ENCODE measurements around the gene S100A1. TPM values are rescaled to one million over a fixed set of nuclear protein-coding genes. Genes with fewer than 3 reads are reported as not detected.

S100A1 gene
- total RNA-seq, 1 donor from 2014 or later = not detected

- Histone ChIP-seq H3K4me1 (peaks cover 31% of the 10 kb centered on the region), H3K4me3 (no peak overlapping the region), H3K27ac (no peak overlapping the region), H3K36me3 (no peaks in the 10 kb centered on the region), H3K27me3 (no peaks in the 10 kb centered on the region), H3K9me3 (no peaks in the 10 kb centered on the region)
- ATAC-seq = no peak
- TF ChIP-seq, protein P1, sequence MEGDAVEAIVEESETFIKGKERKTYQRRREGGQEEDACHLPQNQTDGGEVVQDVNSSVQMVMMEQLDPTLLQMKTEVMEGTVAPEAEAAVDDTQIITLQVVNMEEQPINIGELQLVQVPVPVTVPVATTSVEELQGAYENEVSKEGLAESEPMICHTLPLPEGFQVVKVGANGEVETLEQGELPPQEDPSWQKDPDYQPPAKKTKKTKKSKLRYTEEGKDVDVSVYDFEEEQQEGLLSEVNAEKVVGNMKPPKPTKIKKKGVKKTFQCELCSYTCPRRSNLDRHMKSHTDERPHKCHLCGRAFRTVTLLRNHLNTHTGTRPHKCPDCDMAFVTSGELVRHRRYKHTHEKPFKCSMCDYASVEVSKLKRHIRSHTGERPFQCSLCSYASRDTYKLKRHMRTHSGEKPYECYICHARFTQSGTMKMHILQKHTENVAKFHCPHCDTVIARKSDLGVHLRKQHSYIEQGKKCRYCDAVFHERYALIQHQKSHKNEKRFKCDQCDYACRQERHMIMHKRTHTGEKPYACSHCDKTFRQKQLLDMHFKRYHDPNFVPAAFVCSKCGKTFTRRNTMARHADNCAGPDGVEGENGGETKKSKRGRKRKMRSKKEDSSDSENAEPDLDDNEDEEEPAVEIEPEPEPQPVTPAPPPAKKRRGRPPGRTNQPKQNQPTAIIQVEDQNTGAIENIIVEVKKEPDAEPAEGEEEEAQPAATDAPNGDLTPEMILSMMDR (IDR thresholded peaks at IDR 0.05) = no peak
- intact Hi-C loops (cut with DNase I) = no loop called here
- no peak for DNase-seq
Observed at GRCh38 chr1:153614189-153614900, 13.9 kb upstream of the S100A1 start.

GRCh38 chr1:153614906-153615305 is 13.3 kb upstream of the S100A1 start:
- Histone ChIP-seq H3K9me3 (no peaks in the 10 kb centered on the region), H3K27me3 (no peaks in the 10 kb centered on the region), H3K4me3 (peak overlapping the region; percentile 37), H3K36me3 (no peaks in the 10 kb centered on the region), H3K27ac (no peak overlapping the region), H3K4me1 (peaks cover 26% of the 10 kb centered on the region)
- ATAC-seq (no peak), DNase-seq (no peak)
- TF ChIP-seq, protein P1 (IDR thresholded peaks at IDR 0.05) = no peak
- intact Hi-C loops (cut with DNase I) = no loop called here

- no peak for DNase-seq
- Histone ChIP-seq H3K27ac (no peak overlapping the region), H3K9me3 (no peaks in the 10 kb centered on the region), H3K4me3 (peak overlapping the region; percentile 37), H3K4me1 (peaks cover 21% of the 10 kb centered on the region), H3K27me3 (no peaks in the 10 kb centered on the region), H3K36me3 (no peaks in the 10 kb centered on the region)
- intact Hi-C loops (cut with DNase I) = no loop called here
- no peak for ATAC-seq
- TF ChIP-seq, protein P1 (IDR thresholded peaks at IDR 0.05) = no peak
Observed at GRCh38 chr1:153615406-153615805, 12.8 kb upstream of the S100A1 start.

DNA sequence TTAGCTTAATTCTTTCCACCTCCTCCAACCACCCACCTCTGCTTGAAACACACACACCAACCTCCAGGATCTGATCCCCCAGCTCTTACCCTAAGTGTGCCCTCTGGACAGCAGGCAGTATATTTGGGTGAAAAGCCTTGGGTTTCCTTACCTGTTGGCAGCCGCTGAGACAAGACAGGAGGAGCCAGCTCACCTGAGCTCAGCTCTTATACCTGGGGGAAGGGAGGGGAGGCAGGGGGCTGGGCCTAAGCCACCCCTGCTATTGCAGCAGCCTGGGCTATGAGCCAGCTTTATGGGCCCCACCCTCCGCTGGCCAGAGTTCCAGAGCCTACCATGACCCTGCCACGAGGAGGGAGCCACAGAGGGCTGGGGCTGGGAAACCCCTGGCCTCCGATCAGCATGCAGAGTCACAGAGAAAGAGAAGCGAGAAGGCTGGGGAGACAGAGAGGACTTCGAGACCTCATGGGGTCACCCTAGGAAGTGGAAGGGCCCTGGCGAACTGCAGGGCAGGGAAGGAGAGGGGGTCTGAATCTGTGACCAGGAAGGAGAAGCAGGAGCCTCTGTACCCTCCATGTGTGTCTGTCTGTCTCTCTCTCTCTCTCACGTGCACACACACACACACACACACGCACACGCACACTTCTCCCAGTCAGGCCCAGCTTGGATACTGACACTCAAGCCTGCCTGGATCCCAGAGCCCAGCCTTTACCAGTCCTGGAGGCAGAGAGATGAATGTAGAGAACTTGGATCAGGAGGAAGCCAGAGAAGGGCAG is 11.9 kb upstream of the S100A1 start, which contains the start of gene S100A14:
S100A14 (minus strand) TSS at position 182 of the 773 bp plus-strand sequence. CDS start 467 bp downstream, outside the sequence.
- Histone ChIP-seq H3K27ac (peak within 1 kb of the TSS; percentile 72), H3K9me3 (no peaks in the 10 kb centered on the region), H3K27me3 (no peaks in the 10 kb centered on the region), H3K36me3 (no peaks in the 10 kb centered on the region), H3K4me1 (peaks cover 14% of the 10 kb centered on the region), H3K4me3 (peak within 1 kb of the TSS; percentile 37)
- DNase-seq = peak; percentile 92
- intact Hi-C loops (cut with DNase I) = no loop called here
- TF ChIP-seq, protein P1 (IDR thresholded peaks at IDR 0.05) = no peak
- ATAC-seq = peak; percentile 80

DNA sequence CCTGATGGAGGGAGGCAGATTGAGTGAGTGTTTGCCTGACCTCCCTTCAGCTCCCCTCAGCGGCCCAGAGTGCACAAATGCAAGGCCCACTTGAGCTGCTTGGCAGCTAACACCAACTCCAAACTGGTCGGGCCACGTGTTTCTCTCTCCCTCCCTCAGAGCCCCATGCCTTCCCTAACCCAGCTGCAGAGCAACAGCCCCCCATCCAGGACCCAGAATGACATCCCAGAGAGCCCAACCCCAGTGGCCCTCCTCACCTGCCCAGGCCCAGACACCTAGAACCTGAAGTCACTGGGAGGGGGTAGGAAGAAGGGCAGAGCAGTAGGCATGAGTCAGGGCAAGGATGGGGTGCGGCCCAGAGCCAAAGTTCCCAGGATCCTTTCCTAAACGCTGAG is 11.3 kb upstream of the S100A1 start:
- no peaks in the 10 kb centered on the region for H3K27me3 ChIP-seq
- H3K4me1 ChIP-seq = peaks cover 12% of the 10 kb centered on the region
- H3K36me3 ChIP-seq = no peaks in the 10 kb centered on the region
- ATAC-seq (peak; percentile 55), DNase-seq (peak; percentile 79)
- H3K9me3 ChIP-seq = no peaks in the 10 kb centered on the region
- no peak overlapping the region for H3K4me3 ChIP-seq
- H3K27ac ChIP-seq = peak overlapping the region; percentile 72
- TF ChIP-seq, protein P1 (IDR thresholded peaks at IDR 0.05) = no peak
- intact Hi-C loops (cut with DNase I) = no loop called here

All from upper lobe of right lung (tissue), 1 donor.